PC-3 (cell line): ENCODE data around the gene AP4B1. TPM values are rescaled to one million over a fixed set of nuclear protein-coding genes. Genes with fewer than 3 reads are reported as not detected.

ENCODE experiments used
- ATAC-seq: fragments of 200-7000 bp; cut with Tn5 transposase; 2 replicates; pipeline ENCODE4 v1.9.1; 2020; ENCODE audit warnings: mild to moderate bottlenecking, moderate library complexity
- BruUV-seq: library from RNA; stranded (reverse); fragments of 400-500 nt; replicated peaks from 2 replicates; lab custom pipeline; 2021; lab: Mats Ljungman, UMichigan
- CTCF ChIA-PET: fragments of 300-600 bp; sonication (Branson Sonifier 250); formaldehyde crosslinking; loops from one replicate; lab custom pipeline; 2022; ENCODE audit warnings: antibody characterized with exemption; lab: Charles Lee
- POLR2A ChIA-PET: fragments of 300-600 bp; sonication (Branson Sonifier 250); formaldehyde crosslinking; loops from one replicate; lab custom pipeline; 2022; ENCODE audit warnings: antibody characterized with exemption; ENCODE audit not compliant: unreplicated experiment; lab: Charles Lee
- DNase-seq: peaks from one replicate; pipeline ENCODE4 v3.0.0-alpha.2; 2015
- H2AFZ ChIP-seq: fragments of 300-600 bp; sonication (generic); 2 replicates; pipeline ENCODE4 v1.6.0; 2016; ENCODE audit warnings: antibody characterized with exemption, low read length
- H3F3A ChIP-seq: fragments of 300-600 bp; sonication (generic); one replicate; pipeline ENCODE4 v1.6.0; 2017; ENCODE audit warnings: antibody characterized with exemption, low read length, control low read depth, mild to moderate bottlenecking; ENCODE audit not compliant: unreplicated experiment
- H3K27ac ChIP-seq: fragments of 300-600 bp; sonication (generic); 2 replicates; pipeline ENCODE4 v1.5.1; 2016; ENCODE audit warnings: mild to moderate bottlenecking, low read length
- H3K27me3 ChIP-seq: fragments of 300-600 bp; sonication (generic); 2 replicates; pipeline ENCODE4 v1.6.1; 2016; ENCODE audit warnings: low read length, mixed read lengths
- H3K36me3 ChIP-seq: fragments of 300-600 bp; sonication (generic); 2 replicates; pipeline ENCODE4 v1.6.1; 2016; ENCODE audit warnings: low read depth, mixed run types, low read length, mixed read lengths
- H3K4me1 ChIP-seq: fragments of 300-600 bp; sonication (generic); 2 replicates; pipeline ENCODE4 v1.5.1; 2016; ENCODE audit warnings: low read length; ENCODE audit not compliant: insufficient read depth
- H3K4me2 ChIP-seq: fragments of 300-600 bp; sonication (generic); 2 replicates; pipeline ENCODE4 v1.6.0; 2016; ENCODE audit warnings: low read length
- H3K4me3 ChIP-seq: fragments of 300-600 bp; sonication (generic); 2 replicates; pipeline ENCODE4 v1.5.1; 2016; ENCODE audit warnings: mild to moderate bottlenecking, low read length, mixed read lengths
- H3K79me2 ChIP-seq: fragments of 300-600 bp; sonication (generic); 2 replicates; pipeline ENCODE4 v1.6.1; 2017; ENCODE audit warnings: low read length, mixed read lengths
- H3K9ac ChIP-seq: fragments of 300-600 bp; sonication (generic); 2 replicates; pipeline ENCODE4 v1.6.0; 2016; ENCODE audit warnings: mild to moderate bottlenecking, low read length
- H3K9me2 ChIP-seq: fragments of 300-600 bp; sonication (generic); replicated peaks from 2 replicates; pipeline ENCODE4 v1.6.1; 2016; ENCODE audit warnings: mixed run types, low read length, mixed read lengths
- H3K9me3 ChIP-seq: fragments of 300-600 bp; sonication (generic); 2 replicates; pipeline ENCODE4 v1.6.1; 2016; ENCODE audit warnings: low read length, mixed read lengths
- H4K20me1 ChIP-seq: fragments of 300-600 bp; sonication (generic); 2 replicates; pipeline ENCODE4 v1.6.1; 2016; ENCODE audit warnings: low read length, mixed read lengths
- CTCF ChIP-seq: fragments of 300-600 bp; sonication (generic); conservative IDR thresholded peaks from 2 replicates; pipeline ENCODE4 v1.5.1; 2017; ENCODE audit warnings: antibody characterized with exemption, low read depth, mild to moderate bottlenecking, low read length
- EZH2 ChIP-seq: fragments of 300-600 bp; sonication (generic); IDR thresholded peaks from one replicate; pipeline ENCODE4 v1.6.1; 2017; ENCODE audit warnings: antibody characterized with exemption, mild to moderate bottlenecking, low read length; ENCODE audit not compliant: unreplicated experiment
- EZH2phosphoT487 ChIP-seq: fragments of 300-600 bp; sonication (generic); IDR thresholded peaks from 2 replicates; pipeline ENCODE4 v1.6.1; 2018; ENCODE audit warnings: mild to moderate bottlenecking, antibody characterized with exemption, low read length, borderline replicate concordance
- intact Hi-C: fragments of 100-400 bp; cut with micrococcal nuclease; formaldehyde crosslinking; loops from 2 replicates; pipeline ENCODE4 v1.9.0; 2023
- total RNA-seq: library from RNA; depleted of rRNA; stranded (reverse); fragments of >200 nt; gene quantifications from 2 replicates; pipeline ENCODE4 v1.2.3, GENCODE V29; 2014

The AP4B1 gene
- total RNA-seq, 1 experiment from 2014 or later, result 15.5 TPM

- Histone ChIP-seq H4K20me1 (no peaks in the 10 kb centered on the region), H3F3A (no peaks in the 10 kb centered on the region), H3K27me3 (no peaks in the 10 kb centered on the region), H3K9me2 (no peaks in the 10 kb centered on the region), H3K9me3 (no peaks in the 10 kb centered on the region), H3K4me3 (no peak overlapping the region), H3K4me2 (no peak overlapping the region), H2AFZ (no peak overlapping the region), H3K36me3 (no peaks in the 10 kb centered on the region), H3K79me2 (no peaks in the 10 kb centered on the region), H3K9ac (no peak overlapping the region), H3K4me1 (peaks cover 20% of the 10 kb centered on the region), H3K27ac (no peak overlapping the region)
- ChIA-PET CTCF (no interaction called here), POLR2A (no interaction called here)
- no TSS peak for BruUV-seq
- no peak for ATAC-seq
- no peak for DNase-seq
- intact Hi-C loops, result no loop called here
- TF ChIP-seq CTCF (no peak), EZH2 (no peak), EZH2phosphoT487 (no peak)
Measured at GRCh38 chr1:113876176-113876575, 28.4 kb downstream of the AP4B1 start.

DNA sequence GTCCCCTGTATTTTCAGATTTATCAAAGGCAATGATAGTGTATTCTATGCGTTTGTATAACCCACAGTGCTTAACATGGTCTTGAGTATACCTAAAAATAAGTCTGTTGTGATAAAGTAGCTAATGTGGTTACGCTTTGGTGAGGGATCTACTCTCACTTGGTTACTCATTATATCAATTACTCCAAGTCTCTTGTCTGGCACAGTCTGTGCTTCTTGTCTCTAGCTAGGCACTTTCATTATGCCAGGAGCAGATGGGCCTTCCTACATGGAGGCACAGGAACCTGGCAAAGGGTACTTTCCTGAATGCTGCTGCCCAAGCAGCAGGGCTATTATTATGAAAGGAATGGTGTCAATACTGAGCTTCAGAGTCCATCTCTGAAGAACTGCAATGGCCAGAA lies 28.9 kb downstream of the AP4B1 start:
- Histone ChIP-seq H3K4me3 (no peak overlapping the region), H3K9me2 (no peaks in the 10 kb centered on the region), H3K9ac (no peak overlapping the region), H3K36me3 (no peaks in the 10 kb centered on the region), H3K9me3 (no peaks in the 10 kb centered on the region), H3K27me3 (no peaks in the 10 kb centered on the region), H2AFZ (no peak overlapping the region), H3K79me2 (no peaks in the 10 kb centered on the region), H3K4me1 (peaks cover 20% of the 10 kb centered on the region), H3K4me2 (no peak overlapping the region), H4K20me1 (no peaks in the 10 kb centered on the region), H3F3A (no peaks in the 10 kb centered on the region), H3K27ac (no peak overlapping the region)
- CTCF ChIA-PET, result no interaction called here
- POLR2A ChIA-PET, result no interaction called here
- intact Hi-C loops, result no loop called here
- TF ChIP-seq CTCF (no peak), EZH2 (no peak), EZH2phosphoT487 (no peak)
- ATAC-seq (no peak), DNase-seq (no peak)
- BruUV-seq, result no TSS peak

- DNase-seq (peak; percentile 61), ATAC-seq (peak; percentile 81)
- Histone ChIP-seq H3K36me3 (no peaks in the 10 kb centered on the region), H3K9ac (no peak overlapping the region), H2AFZ (no peak overlapping the region), H3F3A (no peaks in the 10 kb centered on the region), H3K9me3 (no peaks in the 10 kb centered on the region), H3K27ac (peak overlapping the region; percentile 4; the same call in 1 of the 2 replicates), H3K9me2 (no peaks in the 10 kb centered on the region), H3K27me3 (no peaks in the 10 kb centered on the region), H4K20me1 (no peaks in the 10 kb centered on the region), H3K79me2 (no peaks in the 10 kb centered on the region), H3K4me1 (peaks cover 20% of the 10 kb centered on the region), H3K4me3 (no peak overlapping the region), H3K4me2 (no peak overlapping the region)
- TF ChIP-seq EZH2 (no peak), CTCF (peak; percentile 66)
- intact Hi-C loops, result no loop called here
- POLR2A ChIA-PET, result no interaction called here
- CTCF ChIA-PET, result no interaction called here
- no TSS peak for BruUV-seq
Measured at GRCh38 chr1:113874012-113874879, 30.4 kb downstream of the AP4B1 start.
